Stimulated activated memory B cell treated with anti-CD40 and anti-IgM and Interleukin-4, amounts not matched to agents 10 μg/mL and 1 μg/mL and 100 μg/mL, for 72 hours (primary cell): ENCODE data around the gene ZDHHC20.
A peak's percentile ranks its signal among the peaks of the same experiment; 100 is the strongest.
"Not testable (repeated sequence)": the region's sequence is repeated elsewhere in the genome, so short reads cannot be mapped to it uniquely, and the experiment has no call there.

ENCODE experiments used
- ATAC-seq: fragments of 150-1000 bp; cut with Tn5 transposase; 2 replicates; pipeline ENCODE4 v1.10.0; 2021
- H3K27ac Mint-ChIP-seq: one replicate; pipeline ENCODE4 v1.8.0; 2022; ENCODE audit warnings: mild to moderate bottlenecking, mixed read lengths
- H3K27me3 Mint-ChIP-seq: one replicate; pipeline ENCODE4 v1.8.0; 2022; ENCODE audit warnings: mixed read lengths
- H3K36me3 Mint-ChIP-seq: one replicate; pipeline ENCODE4 v1.8.0; 2022; ENCODE audit warnings: mixed read lengths
- H3K4me1 Mint-ChIP-seq: one replicate; pipeline ENCODE4 v1.8.0; 2022; ENCODE audit warnings: mixed read lengths
- H3K4me3 Mint-ChIP-seq: one replicate; pipeline ENCODE4 v1.8.0; 2022; ENCODE audit warnings: mild to moderate bottlenecking, moderate library complexity, mixed read lengths
- H3K9me3 Mint-ChIP-seq: one replicate; pipeline ENCODE4 v1.8.0; 2022; ENCODE audit warnings: mixed read lengths

ZDHHC20 gene

DNA sequence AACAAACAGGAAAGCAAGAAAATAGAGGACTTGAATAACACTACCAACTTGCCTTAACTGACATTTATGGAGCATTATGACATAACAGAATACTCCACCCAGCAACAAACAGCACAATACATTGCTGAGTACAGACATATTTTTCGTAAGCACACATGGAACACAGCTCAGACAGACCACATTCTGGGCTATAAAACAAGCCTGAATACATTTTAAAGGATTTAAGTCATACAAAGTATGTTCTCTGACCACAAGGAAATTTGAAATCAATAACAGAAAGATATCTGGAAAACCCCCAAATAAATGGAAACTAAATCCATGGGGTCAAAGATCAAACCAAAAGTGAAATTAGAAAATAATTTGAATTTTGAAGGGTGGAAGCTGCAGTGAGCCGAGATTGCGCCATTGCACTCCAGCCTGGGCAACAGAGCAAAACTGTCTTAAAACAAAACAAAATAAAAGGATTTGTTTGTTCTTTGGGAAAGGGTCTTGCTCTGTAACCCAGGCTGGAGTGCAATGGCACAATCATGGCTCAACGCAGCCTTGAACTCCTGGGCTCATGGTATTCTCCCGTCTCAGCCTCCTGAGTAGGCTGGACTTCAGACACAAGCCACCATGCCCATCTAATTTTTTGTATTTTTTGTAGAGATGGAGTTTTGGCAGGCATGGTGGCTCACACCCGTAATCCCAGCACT is 5.6 kb downstream of the ZDHHC20 start:
- no peak for ATAC-seq
- H3K36me3 Mint-ChIP-seq, result peaks cover 17% of the 10 kb centered on the region
- no peaks in the 10 kb centered on the region for H3K27me3 Mint-ChIP-seq
- H3K27ac Mint-ChIP-seq, result no peak overlapping the region
- no peak overlapping the region for H3K4me3 Mint-ChIP-seq
- peaks cover 52% of the 10 kb centered on the region for H3K4me1 Mint-ChIP-seq
- H3K9me3 Mint-ChIP-seq, result no peaks in the 10 kb centered on the region

DNA sequence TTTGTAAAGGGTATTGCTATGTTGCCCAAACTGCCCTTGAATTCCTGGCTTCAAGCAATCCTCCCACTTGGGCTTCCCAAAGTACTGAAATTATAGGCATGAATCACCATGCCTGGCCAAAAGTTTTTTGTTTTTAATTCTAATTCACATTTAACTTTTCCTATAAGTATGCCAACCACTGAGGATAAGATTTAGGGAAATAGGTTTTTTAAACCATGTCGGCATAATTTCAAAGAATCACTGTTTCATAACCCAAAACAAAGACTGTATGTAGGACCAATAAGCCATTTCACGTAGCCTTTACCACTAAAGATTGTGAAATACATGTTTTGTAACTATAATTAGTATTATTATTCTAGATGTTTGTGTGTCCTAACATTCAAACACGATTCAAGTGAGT is 8.2 kb downstream of the ZDHHC20 start:
- Mint-ChIP-seq H3K4me1 (peaks cover 47% of the 10 kb centered on the region), H3K27me3 (no peaks in the 10 kb centered on the region), H3K27ac (no peak overlapping the region), H3K9me3 (no peaks in the 10 kb centered on the region), H3K36me3 (peaks cover 25% of the 10 kb centered on the region), H3K4me3 (no peak overlapping the region)
- no peak for ATAC-seq

GRCh38 chr13:21446656-21447055 is 12.4 kb downstream of the ZDHHC20 start:
- H3K4me1 Mint-ChIP-seq, result peaks cover 56% of the 10 kb centered on the region
- ATAC-seq, result no peak
- no peak overlapping the region for H3K4me3 Mint-ChIP-seq

GRCh38 chr13:21445759-21446158 is 13.3 kb downstream of the ZDHHC20 start:
- H3K4me1 Mint-ChIP-seq, result peaks cover 64% of the 10 kb centered on the region
- H3K27ac Mint-ChIP-seq, result peak overlapping the region; percentile 31
- peaks cover 24% of the 10 kb centered on the region for H3K36me3 Mint-ChIP-seq
- no peak for ATAC-seq
- H3K9me3 Mint-ChIP-seq, result no peaks in the 10 kb centered on the region
- H3K4me3 Mint-ChIP-seq, result no peak overlapping the region
- H3K27me3 Mint-ChIP-seq, result no peaks in the 10 kb centered on the region

More at GRCh38 chr13:21446656-21447055, 12.4 kb downstream of the ZDHHC20 start:
- Mint-ChIP-seq H3K9me3 (no peaks in the 10 kb centered on the region), H3K27ac (no peak overlapping the region), H3K27me3 (no peaks in the 10 kb centered on the region), H3K36me3 (peaks cover 23% of the 10 kb centered on the region)

DNA sequence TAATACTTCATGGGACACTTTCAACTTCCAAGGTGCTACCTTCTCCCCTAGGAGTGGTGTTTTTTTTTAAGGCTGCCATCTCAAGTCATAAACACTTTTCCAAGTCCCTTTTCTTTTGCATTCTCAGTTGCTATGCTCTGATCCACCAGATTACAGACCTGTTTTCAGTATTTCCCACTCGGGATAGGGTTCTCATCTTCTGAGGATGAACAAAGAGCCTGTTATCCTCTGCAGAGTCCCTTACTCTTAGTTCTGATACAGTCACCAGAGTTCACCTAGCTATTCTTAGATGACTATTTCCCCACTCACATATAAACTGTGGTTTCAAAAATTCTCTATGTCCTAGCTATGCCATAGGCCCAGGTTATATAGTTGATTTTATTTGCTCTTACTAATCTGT is 15.9 kb downstream of the ZDHHC20 start:
- Mint-ChIP-seq H3K27ac (peak overlapping the region; percentile 6), H3K36me3 (peaks cover 24% of the 10 kb centered on the region), H3K4me1 (peaks cover 59% of the 10 kb centered on the region), H3K4me3 (no peak overlapping the region), H3K9me3 (peaks cover 2% of the 10 kb centered on the region), H3K27me3 (no peaks in the 10 kb centered on the region)
- no peak for ATAC-seq

GRCh38 chr13:21436582-21436981 is 22.5 kb downstream of the ZDHHC20 start:
- Mint-ChIP-seq H3K36me3 (peaks cover 14% of the 10 kb centered on the region), H3K4me3 (no peak overlapping the region), H3K9me3 (peaks cover 3% of the 10 kb centered on the region), H3K27ac (peak overlapping the region; percentile 91), H3K4me1 (peaks cover 36% of the 10 kb centered on the region), H3K27me3 (no peaks in the 10 kb centered on the region)
- ATAC-seq, result no peak

GRCh38 chr13:21435687-21436151 is 23.4 kb downstream of the ZDHHC20 start:
- no peaks in the 10 kb centered on the region for H3K27me3 Mint-ChIP-seq
- H3K27ac Mint-ChIP-seq, result peak overlapping the region; percentile 91
- H3K36me3 Mint-ChIP-seq, result peaks cover 21% of the 10 kb centered on the region
- ATAC-seq, result peak; percentile 100
- peaks cover 27% of the 10 kb centered on the region for H3K4me1 Mint-ChIP-seq
- H3K9me3 Mint-ChIP-seq, result peaks cover 3% of the 10 kb centered on the region
- peak overlapping the region; percentile 58 for H3K4me3 Mint-ChIP-seq

DNA sequence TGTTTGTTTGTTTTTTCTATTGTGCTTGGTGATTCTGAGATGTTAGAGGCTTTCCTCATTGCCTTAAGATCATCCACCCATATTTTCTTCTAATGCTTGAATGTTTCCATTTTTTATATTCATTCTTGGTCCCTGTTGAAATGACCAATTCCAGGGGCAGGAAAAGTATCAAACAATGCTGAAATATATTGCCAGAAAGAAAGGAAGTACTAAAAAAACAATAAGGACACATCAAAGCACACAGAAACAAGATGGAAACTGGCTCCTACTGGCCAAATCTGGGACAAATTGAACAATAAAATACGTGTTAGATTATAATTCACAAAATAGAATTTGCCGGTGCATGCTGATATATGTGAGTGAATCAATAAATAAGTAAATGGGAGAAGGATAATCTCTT is 23.9 kb downstream of the ZDHHC20 start:
- H3K4me3 Mint-ChIP-seq, result peak overlapping the region; percentile 58
- no peak for ATAC-seq

GRCh38 chr13:21434588-21434987 is 24.5 kb downstream of the ZDHHC20 start:
- peaks cover 32% of the 10 kb centered on the region for H3K36me3 Mint-ChIP-seq
- no peak overlapping the region for H3K4me3 Mint-ChIP-seq

More for the DNA sequence above, 23.9 kb downstream of the ZDHHC20 start:
- Mint-ChIP-seq H3K4me1 (peaks cover 26% of the 10 kb centered on the region), H3K27ac (peak overlapping the region; percentile 91), H3K36me3 (peaks cover 26% of the 10 kb centered on the region), H3K9me3 (peaks cover 5% of the 10 kb centered on the region), H3K27me3 (no peaks in the 10 kb centered on the region)

DNA sequence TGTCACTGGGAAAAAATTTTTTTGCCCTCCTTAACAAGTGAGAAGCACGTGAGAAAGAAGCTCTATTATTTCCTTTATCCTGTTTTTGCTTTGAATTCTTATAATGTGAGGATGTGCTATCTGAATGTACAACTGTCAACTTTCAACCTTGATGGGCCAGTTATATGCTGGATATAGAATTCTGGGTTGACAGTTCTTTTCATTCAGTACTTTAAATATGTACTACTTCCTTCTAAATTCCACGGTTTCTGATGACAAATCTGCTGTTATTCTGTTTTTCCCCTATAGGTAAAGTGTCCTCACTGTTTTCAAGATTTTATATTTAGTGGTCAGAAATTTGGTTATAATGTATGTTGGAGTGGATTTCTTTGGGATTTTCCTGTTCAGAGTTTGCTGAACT is 29.9 kb downstream of the ZDHHC20 start:
- Mint-ChIP-seq H3K4me3 (no peak overlapping the region), H3K27me3 (no peaks in the 10 kb centered on the region), H3K4me1 (peaks cover 34% of the 10 kb centered on the region), H3K36me3 (peaks cover 35% of the 10 kb centered on the region), H3K9me3 (peaks cover 13% of the 10 kb centered on the region), H3K27ac (no peak overlapping the region)
- ATAC-seq, result no peak

More at GRCh38 chr13:21434588-21434987, 24.5 kb downstream of the ZDHHC20 start:
- peak overlapping the region; percentile 91 for H3K27ac Mint-ChIP-seq
- H3K9me3 Mint-ChIP-seq, result peaks cover 12% of the 10 kb centered on the region
- H3K27me3 Mint-ChIP-seq, result no peaks in the 10 kb centered on the region
- no peak for ATAC-seq
- H3K4me1 Mint-ChIP-seq, result peaks cover 33% of the 10 kb centered on the region

GRCh38 chr13:21427741-21428140 is 31.4 kb downstream of the ZDHHC20 start:
- peak; percentile 36 for ATAC-seq
- no peaks in the 10 kb centered on the region for H3K27me3 Mint-ChIP-seq
- no peak overlapping the region for H3K4me3 Mint-ChIP-seq
- peaks cover 13% of the 10 kb centered on the region for H3K9me3 Mint-ChIP-seq
- peaks cover 34% of the 10 kb centered on the region for H3K4me1 Mint-ChIP-seq
- peak overlapping the region; percentile 10 for H3K27ac Mint-ChIP-seq
- peaks cover 41% of the 10 kb centered on the region for H3K36me3 Mint-ChIP-seq

DNA sequence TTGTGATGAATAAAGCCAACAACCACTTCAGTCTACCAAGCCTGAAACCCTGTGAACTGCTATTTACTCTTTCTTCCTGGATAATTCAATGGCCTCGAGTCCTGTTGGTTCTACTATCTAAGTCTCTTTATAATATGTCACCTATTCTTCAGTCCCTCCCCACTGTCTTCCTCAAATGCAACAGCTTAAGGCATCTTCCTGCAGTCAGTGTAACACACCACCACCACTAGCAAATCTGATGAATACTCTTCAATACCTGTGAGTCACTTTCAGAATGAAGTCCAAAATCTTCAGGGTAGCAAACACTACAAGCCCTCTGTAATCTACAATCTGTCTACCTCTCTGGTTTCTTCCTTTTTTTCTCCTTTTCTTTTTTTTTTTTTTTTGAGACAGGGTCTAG is 32.9 kb downstream of the ZDHHC20 start:
- Mint-ChIP-seq H3K27ac (no peak overlapping the region), H3K36me3 (peaks cover 42% of the 10 kb centered on the region), H3K4me3 (no peak overlapping the region), H3K27me3 (no peaks in the 10 kb centered on the region), H3K4me1 (peaks cover 34% of the 10 kb centered on the region), H3K9me3 (peaks cover 13% of the 10 kb centered on the region)
- ATAC-seq, result no peak

GRCh38 chr13:21420706-21421105 is 38.4 kb downstream of the ZDHHC20 start:
- H3K27me3 Mint-ChIP-seq, result no peaks in the 10 kb centered on the region
- H3K4me1 Mint-ChIP-seq, result peaks cover 6% of the 10 kb centered on the region
- H3K9me3 Mint-ChIP-seq, result no peaks in the 10 kb centered on the region
- no peak for ATAC-seq
- H3K4me3 Mint-ChIP-seq, result no peak overlapping the region
- H3K27ac Mint-ChIP-seq, result peak overlapping the region; percentile 23
- peaks cover 19% of the 10 kb centered on the region for H3K36me3 Mint-ChIP-seq

GRCh38 chr13:21413013-21413412 is 46.1 kb downstream of the ZDHHC20 start:
- H3K9me3 Mint-ChIP-seq, result peaks cover 6% of the 10 kb centered on the region
- H3K27ac Mint-ChIP-seq, result no peak overlapping the region
- H3K36me3 Mint-ChIP-seq, result peaks cover 54% of the 10 kb centered on the region
- no peak for ATAC-seq
- no peaks in the 10 kb centered on the region for H3K27me3 Mint-ChIP-seq
- no peak overlapping the region for H3K4me3 Mint-ChIP-seq
- H3K4me1 Mint-ChIP-seq, result peaks cover 5% of the 10 kb centered on the region

- ATAC-seq, H3K4me3 Mint-ChIP-seq, H3K27ac Mint-ChIP-seq, H3K9me3 Mint-ChIP-seq, H3K4me1 Mint-ChIP-seq, H3K27me3 Mint-ChIP-seq: not testable (repeated sequence)
- peaks cover 67% of the 10 kb centered on the region for H3K36me3 Mint-ChIP-seq
Measured at GRCh38 chr13:21410453-21410852, 48.6 kb downstream of the ZDHHC20 start.

DNA sequence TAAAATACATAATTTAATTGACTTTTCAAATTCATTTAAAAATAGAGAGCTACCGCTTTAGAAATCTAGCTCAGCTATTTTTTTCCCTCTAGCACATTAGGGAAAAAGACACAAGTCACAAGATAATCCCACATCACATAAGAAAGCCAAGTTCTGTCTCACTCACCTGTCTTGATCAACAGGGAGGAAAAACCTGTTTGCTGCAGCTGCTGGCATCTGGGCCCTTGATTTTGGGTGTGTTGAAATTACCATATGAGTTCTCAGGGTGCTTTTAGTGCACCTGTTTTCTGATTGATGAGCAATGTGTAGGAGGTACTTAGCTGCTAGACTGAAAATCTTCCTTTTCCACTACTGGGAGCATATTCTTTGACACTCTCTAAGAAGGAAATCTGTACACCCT is 53.8 kb downstream of the ZDHHC20 start:
- H3K27me3 Mint-ChIP-seq, result no peaks in the 10 kb centered on the region
- peaks cover 6% of the 10 kb centered on the region for H3K9me3 Mint-ChIP-seq
- no peak overlapping the region for H3K27ac Mint-ChIP-seq
- ATAC-seq, result no peak
- H3K4me1 Mint-ChIP-seq, result peaks cover 5% of the 10 kb centered on the region
- H3K36me3 Mint-ChIP-seq, result peaks cover 58% of the 10 kb centered on the region
- no peak overlapping the region for H3K4me3 Mint-ChIP-seq
